HK-2 (cell line): Measurements from ENCODE around the gene AMHR2.
"Not testable (repeated sequence)": the region's sequence is repeated elsewhere in the genome, so short reads cannot be mapped to it uniquely, and the experiment has no call there.

Experiments
- DNase-seq: peaks from one replicate; pipeline ENCODE4 v3.0.0-alpha.2; 2018; ENCODE audit not compliant: unreplicated experiment

The AMHR2 gene

GRCh38 chr12:53423597-53423996 is at the start of gene AMHR2:
TSS of gene AMHR2 (plus strand) at chr12:53423855. CDS start at chr12:53423935, 80 bp downstream.
- no peak for DNase-seq

GRCh38 chr12:53374277-53374676 is 49.4 kb upstream of the AMHR2 start:
- not testable (repeated sequence) for DNase-seq

DNA sequence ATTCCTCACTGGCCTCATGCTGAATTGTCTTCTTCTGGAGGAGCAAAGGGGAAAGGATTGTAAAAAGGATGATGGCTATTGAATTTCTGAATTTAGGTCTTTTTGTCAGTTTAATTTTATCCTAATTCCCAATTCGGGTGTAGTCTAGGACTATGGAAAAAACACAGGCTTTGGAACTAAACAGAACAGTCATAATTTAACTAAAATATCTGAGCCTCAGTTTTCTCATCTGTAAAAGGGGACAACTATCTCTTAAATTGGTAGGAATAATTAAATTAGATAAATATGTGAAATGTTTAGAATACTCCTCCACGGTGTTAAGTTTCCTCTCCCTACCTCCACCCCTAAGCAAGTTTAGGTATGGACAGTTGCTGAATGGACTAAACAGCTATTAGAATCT is 46.9 kb upstream of the AMHR2 start:
- no peak for DNase-seq

DNA sequence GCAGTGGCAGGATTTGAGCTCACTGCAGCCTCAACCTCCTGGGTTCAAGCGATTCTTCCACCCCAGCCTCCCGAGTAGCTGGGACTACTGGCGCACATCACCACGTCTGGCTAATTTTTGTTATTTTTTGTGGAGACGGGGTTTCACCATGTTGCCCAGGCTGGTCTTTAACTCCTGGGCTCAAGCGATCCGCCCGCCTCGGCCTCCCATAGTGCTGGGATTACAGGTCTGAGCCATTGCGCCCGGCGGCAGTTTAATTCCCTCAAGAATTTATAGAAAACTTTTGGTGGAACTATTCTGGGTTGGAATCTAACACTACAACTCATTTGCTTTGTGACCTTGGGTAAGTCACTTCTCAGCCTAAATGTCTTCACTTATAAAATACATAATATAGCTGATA is 45.4 kb upstream of the AMHR2 start:
- no peak for DNase-seq

GRCh38 chr12:53378724-53379388 is 44.8 kb upstream of the AMHR2 start:
- DNase-seq = no peak

DNA sequence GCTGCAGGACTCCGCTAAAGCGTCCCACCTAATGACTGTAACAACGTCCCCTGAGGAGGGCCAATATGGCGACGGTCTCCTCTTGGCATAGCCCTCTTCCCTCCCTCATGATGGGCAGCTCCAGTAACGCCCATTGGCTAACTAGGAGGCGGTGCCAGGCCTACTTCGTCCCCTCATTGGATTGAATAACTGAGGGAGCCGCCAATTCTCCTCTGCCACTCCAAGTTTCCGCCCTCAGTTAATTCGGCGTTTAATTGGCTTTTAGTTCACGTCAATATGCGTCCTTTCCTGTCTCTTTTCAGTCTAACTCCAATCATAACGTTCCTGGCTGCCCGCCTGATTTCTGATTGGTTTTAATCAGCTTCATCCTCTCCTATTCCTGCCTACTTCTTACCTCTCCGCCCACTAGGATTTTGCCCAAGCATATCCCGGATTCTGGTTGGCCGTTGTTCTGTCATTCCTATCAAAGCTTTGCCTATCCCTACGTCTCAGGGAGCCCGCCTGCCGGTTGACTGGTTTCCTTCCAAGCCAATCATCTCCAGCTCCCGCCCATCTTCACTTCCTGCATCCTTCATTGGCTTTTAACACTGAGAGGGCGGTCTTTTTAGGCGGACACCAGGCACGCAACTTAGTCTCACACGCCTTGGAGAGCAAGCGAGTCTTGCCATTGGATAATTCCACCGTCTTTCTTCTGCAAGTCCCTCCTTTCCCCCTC is 44.1 kb upstream of the AMHR2 start:
- DNase-seq = peak; percentile 99

GRCh38 chr12:53380104-53380793 is 43.4 kb upstream of the AMHR2 start, which contains the start of gene SP1:
TSS of gene SP1 (plus strand) at chr12:53380176. CDS start at chr12:53380292, 116 bp downstream.
- peak; percentile 90 for DNase-seq

- no peak for DNase-seq
Measured at GRCh38 chr12:53380794-53381730, 42.6 kb upstream of the AMHR2 start.

- peak; percentile 69 for DNase-seq
Measured at GRCh38 chr12:53381731-53382630, 41.7 kb upstream of the AMHR2 start.

GRCh38 chr12:53383258-53383657 is 40.4 kb upstream of the AMHR2 start:
- no peak for DNase-seq

DNA sequence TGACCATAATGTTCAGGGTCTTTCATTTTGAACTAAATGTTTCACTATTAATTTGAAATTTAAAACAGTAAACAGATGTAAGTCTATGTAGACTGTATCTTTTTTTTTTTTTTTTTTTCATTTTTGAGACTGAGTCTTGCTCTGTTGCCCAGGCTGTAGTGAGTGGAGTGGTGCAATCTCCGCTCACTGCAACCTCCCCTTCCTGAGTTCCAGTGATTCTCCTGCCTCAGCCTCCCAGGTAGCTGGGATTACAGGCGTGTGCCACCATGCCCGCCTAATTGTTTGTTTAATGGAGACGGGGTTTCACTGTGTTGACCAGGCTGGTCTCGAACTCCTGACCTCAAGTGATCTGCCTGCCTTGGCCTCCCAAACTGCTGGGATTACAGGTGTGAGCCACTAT is 37.3 kb upstream of the AMHR2 start:
- not testable (repeated sequence) for DNase-seq

GRCh38 chr12:53388932-53389331 is 34.7 kb upstream of the AMHR2 start:
- DNase-seq = no peak

GRCh38 chr12:53389702-53390101 is 34.0 kb upstream of the AMHR2 start:
- DNase-seq = no peak

GRCh38 chr12:53391724-53392123 is 31.9 kb upstream of the AMHR2 start:
- DNase-seq = no peak

GRCh38 chr12:53399896-53400295 is 23.8 kb upstream of the AMHR2 start:
- no peak for DNase-seq

- not testable (repeated sequence) for DNase-seq
Measured at GRCh38 chr12:53402351-53402750, 21.3 kb upstream of the AMHR2 start.

- DNase-seq = no peak
Measured at GRCh38 chr12:53402871-53403270, 20.8 kb upstream of the AMHR2 start.

- DNase-seq = no peak
Measured at GRCh38 chr12:53410951-53411350, 12.7 kb upstream of the AMHR2 start.

GRCh38 chr12:53413485-53414204 is 10.0 kb upstream of the AMHR2 start:
- no peak for DNase-seq
